Measurements from ENCODE around the gene PES1. TPM values are rescaled to one million over a fixed set of nuclear protein-coding genes. Genes with fewer than 3 reads are reported as not detected.
A peak's percentile ranks its signal among the peaks of the same experiment; 100 is the strongest.
"Not testable (repeated sequence)": the region's sequence is repeated elsewhere in the genome, so short reads cannot be mapped to it uniquely, and the experiment has no call there.

The PES1 gene
- total RNA-seq, result 56.2 and 61.1 TPM in 2 replicates

DNA sequence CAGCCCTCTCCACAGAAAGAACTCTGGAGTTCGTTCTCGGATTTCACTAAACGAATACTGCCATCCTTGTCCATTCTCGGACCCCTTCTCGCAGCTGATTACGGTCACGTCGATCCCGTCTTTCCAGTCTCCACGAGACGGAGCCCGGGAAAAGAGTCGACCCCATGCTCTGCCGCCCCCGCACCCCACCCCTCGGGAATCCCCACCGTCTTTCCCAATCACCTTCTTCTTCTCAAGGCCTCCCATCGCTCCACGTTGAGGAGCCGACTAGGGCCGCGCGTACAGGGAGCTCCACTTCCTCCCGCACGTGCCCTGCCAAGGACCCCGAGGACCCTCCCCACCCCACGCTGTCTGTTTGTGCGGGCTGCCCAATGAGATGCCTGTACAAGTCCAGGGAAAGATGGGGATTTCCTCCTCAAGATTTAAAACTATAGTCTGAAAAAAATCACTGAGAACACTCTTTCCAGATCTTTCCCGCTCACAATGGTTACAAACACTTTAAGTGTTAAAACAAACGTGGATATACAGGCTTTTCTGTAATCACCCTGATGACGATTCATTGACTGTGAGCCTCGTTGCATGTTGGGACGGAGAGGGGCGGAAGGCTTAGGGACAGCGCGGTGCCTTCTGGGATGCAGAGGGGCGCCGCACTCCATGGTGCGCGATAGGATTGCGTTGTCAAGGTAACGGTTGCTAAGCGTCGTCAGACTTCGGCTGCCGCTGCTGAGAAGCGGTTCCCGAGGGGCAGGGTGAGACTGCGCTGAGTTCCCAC, at the start of gene PES1:
PES1 (minus strand) TSS at position 323 of the 772 bp plus-strand sequence; CDS start at position 246, 77 bp downstream.
- peak; percentile 99 to 100 for DNase-seq (ENCODE audit: low read depth in 2 of 2)

GRCh38 chr22:30640839-30641430, 49.2 kb upstream of the PES1 start:
- DNase-seq (ENCODE audit: low read depth in 2 of 2), result no peak

DNA sequence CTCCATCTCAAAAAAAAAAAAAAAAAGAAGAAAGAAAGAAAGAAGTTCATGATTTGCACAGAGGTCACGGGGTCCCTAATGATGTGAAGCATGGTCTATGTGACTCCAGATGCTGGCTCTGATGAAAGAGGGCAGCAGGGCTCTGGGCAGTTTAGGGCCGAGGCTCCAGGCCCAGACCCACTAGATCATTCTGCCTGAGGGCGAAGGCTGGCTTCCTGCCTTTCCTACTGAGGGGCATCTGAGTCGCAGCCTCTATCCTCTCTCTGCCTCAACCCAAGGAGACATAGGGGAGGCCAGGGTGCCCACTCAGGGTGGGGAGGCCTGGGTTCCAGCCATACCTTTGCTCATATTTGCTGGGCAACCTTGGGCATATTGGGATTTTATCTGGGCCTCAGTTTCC, 48.7 kb upstream of the PES1 start:
- no peak for DNase-seq (ENCODE audit: low read depth in 2 of 2)

DNA sequence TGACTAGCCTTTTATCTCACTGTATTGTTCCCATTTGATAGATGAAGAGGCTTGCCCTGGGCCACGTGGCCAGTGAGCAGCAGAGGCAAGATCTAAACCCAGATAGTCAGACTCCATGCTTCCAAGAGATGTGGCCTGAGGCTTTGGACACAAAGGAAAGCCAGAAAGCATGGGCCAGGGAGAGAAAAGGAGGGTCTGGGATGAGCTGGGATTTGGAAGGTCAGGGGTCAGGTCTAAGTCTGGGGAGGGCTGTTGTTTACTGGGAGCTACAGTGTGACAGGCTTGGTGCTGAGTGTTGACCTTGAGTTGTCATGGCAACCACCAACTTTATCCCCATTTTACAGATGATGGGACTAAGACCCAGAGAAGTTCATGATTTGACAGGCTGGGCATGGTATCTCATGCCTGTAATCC, 46.0 kb upstream of the PES1 start:
- DNase-seq (ENCODE audit: low read depth in 2 of 2), result peak; percentile 31

DNA sequence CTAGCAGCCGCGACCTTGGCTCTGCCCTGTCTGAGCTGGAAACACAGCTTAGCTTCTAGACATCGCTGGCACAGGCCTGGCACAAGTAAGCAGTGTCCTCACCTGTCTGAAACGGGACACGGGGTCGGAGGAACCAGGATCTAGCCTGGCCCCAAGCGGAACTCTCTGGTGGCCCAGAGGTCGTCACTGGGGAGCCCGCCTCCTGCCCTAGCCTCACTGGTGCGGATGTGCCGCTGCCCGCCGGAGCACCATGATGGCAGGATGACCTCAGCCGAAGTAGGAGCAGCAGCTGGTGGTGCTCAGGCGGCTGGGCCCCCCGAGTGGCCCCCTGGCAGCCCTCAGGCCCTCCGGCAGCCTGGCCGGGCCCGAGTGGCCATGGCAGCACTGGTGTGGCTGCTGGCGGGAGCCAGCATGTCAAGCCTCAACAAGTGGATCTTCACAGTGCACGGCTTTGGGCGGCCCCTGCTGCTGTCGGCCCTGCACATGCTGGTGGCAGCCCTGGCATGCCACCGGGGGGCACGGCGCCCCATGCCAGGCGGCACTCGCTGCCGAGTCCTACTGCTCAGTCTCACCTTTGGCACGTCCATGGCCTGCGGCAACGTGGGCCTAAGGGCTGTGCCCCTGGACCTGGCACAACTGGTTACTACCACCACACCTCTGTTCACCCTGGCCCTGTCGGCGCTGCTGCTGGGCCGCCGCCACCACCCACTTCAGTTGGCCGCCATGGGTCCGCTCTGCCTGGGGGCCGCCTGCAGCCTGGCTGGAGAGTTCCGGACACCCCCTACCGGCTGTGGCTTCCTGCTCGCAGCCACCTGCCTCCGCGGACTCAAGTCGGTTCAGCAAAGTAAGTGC, 44.7 kb upstream of the PES1 start:
- DNase-seq (ENCODE audit: low read depth in 2 of 2), result peak; percentile 34 to 55

- DNase-seq (ENCODE audit: low read depth in 2 of 2), result peak; percentile 94 to 95
Measured at GRCh38 chr22:30635273-30636225, 43.8 kb upstream of the PES1 start, which contains the start of gene SLC35E4. SLC35E4 (plus strand) TSS chr22:30635781; CDS start chr22:30636451, 670 bp downstream.

GRCh38 chr22:30634471-30635233, 42.9 kb upstream of the PES1 start:
- DNase-seq (ENCODE audit: low read depth in 2 of 2), result peak; percentile 75 to 91

- DNase-seq (ENCODE audit: low read depth in 2 of 2), result not testable (repeated sequence)
Measured at GRCh38 chr22:30631469-30631868, 39.8 kb upstream of the PES1 start.

- no peak for DNase-seq (ENCODE audit: low read depth in 2 of 2)
Measured at GRCh38 chr22:30628491-30628890, 36.8 kb upstream of the PES1 start.

DNA sequence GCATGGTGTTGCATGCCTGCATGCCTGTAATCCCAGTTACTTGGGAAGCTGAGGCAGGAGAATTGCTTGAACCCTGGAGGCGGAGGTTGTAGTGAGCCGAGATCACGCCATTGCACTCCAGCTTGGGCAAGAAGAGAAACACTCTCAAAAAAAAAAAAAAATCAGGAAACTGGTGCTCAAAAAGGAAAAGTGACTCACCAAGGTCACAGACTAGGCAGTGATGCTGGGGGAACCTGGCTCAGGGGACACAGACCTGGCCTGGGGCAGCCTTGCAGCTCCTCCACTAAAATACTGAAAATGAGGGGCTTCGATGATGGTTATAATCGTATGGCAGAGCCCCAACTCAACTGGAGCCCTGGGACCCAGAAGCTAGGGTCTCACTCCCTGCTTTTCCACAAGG, 35.8 kb upstream of the PES1 start:
- peak; percentile 65 to 71 for DNase-seq (ENCODE audit: low read depth in 2 of 2)

- DNase-seq (ENCODE audit: low read depth in 2 of 2), result no peak
Measured at GRCh38 chr22:30626413-30626812, 34.7 kb upstream of the PES1 start.

GRCh38 chr22:30619909-30620308, 28.2 kb upstream of the PES1 start:
- DNase-seq (ENCODE audit: low read depth in 2 of 2), result not testable (repeated sequence)

DNA sequence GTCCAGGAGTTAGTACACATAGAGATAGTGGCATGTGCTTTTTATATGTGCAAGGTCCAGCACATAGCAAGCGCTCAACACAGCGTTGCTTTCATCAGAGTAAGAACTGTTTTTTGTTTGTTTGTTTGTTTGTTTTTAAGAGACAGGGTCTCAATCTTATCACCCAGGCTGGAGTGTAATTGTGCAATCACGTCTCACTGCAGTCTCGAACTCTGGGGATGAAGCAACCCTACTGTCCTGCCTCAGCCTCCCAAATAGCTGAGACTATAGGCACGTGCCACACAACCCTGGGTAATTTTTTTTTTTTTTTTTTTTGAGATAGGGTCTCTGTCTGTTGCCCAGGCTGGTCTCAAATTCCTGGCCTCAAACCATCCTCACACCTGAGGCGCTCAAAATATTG, 26.1 kb upstream of the PES1 start:
- no peak for DNase-seq (ENCODE audit: low read depth in 2 of 2)

DNA sequence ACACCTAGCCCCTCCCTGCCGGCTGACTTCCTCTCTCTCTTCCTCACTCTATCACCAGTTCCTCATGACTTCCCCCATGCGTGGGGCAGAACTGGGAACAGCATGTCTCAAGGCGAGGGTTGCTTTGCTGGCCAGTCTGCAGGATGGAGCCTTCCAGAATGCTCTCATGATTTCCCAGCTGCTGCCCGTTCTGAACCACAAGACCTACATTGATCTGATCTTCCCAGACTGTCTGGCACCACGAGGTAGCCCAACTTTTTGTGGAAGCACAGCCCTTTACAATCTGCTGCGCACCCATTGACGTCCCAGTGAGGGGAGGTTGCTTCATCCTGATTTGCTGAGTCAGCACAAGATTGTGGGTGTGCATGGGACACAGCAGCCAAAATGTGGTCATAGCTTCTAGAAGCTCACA, 23.8 kb upstream of the PES1 start:
- DNase-seq (ENCODE audit: low read depth in 2 of 2), result no peak

DNA sequence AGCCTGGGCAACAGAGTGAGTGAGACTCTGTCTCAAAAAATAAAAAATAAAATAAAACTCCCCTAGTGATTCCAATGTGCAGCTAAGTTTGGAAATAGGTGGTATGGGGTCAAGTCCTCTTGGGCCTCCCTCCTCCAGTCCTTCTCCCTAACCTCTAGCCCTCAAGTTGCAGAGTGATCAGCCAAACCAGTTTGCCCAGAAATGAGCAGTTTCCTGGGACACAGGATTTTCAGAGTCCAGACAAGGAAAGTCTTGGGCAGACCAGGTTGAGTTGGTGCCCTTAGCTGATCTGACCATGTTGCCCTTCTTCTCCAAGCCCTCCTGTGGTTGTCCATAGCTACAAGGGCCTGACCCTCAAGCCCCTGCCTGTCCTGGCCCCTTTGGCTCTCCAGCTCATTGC, 23.2 kb upstream of the PES1 start:
- no peak for DNase-seq (ENCODE audit: low read depth in 2 of 2)

DNA sequence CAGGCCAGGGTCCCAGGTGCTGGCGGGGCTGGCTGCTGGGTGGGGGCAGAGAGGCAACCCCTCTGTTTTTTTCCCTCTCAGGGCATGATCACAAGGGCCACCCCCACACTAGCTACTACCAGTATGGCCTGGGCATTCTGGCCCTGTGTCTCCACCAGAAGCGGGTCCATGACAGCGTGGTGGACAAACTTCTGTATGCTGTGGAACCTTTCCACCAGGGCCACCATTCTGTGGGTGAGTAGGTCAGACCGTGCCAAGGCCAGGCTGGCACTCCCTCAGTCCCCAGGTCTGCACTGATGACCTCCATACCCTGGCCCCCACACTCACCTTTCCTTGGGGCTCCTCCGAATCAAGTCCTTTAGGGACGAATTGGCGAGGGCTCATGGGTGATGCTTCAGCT, 22.6 kb upstream of the PES1 start:
- DNase-seq (ENCODE audit: low read depth in 2 of 2), result no peak

DNA sequence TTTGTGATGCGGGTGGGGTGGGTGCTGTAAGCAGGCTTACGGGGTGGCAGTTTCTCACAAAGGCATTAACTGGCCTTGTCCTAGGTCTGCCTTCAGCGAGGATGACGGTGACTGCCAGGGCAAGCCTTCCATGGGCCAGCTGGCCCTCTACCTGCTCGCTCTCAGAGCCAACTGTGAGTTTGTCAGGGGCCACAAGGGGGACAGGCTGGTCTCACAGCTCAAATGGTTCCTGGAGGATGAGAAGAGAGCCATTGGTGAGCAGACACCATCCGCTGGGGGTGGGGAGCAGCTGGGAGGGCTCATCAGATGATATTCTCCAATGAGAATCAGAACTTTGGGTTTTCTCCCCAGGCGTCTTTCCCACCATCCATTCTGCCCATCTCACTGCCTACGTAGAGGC, 21.1 kb upstream of the PES1 start:
- no peak for DNase-seq (ENCODE audit: low read depth in 2 of 2)

DNA sequence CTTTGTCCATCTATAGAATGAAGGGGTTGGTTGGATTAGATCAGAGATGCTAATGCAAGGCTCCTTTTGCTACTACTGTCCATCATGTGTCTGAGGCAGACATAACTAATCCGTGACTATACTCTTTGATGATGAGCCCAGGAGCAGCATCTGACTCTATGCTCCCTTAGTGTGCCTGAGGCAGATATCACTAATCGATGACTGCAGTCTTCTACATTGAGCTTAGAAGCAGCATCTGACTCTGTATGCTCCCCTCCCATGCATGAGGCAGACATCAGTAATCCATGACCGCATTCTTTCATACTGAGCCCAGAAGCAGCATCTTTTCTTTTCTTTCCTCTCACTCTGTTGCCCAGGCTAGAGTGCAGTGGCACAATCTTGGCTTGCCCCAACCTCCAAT, 19.5 kb upstream of the PES1 start:
- DNase-seq (ENCODE audit: low read depth in 2 of 2), result no peak

DNA sequence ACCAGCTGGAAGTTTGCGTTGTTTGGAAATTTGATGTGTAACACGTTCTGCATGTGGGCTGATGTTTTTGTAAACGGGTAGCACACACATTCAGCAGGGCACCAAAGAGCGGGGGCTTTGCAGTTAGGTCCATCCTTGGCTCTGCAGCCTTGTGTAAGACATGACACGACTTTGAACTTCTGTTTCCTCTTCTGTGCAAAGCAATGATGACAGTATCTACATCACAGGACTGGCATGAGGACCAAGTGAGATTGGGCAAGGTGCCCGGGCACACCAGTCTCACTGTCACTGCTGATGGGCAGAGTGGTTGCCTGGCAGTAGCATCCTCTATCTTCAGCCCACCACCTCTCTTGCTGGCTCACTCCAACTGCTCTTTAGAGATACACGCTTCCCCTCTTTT, 18.6 kb upstream of the PES1 start:
- no peak for DNase-seq (ENCODE audit: low read depth in 2 of 2)
